Stimulated activated CD4-positive, alpha-beta T cell treated with anti-CD3 and anti-CD28 coated beads, Interleukin-4, amount 100 ng/mL, for 24 hours (primary cell): Measurements from ENCODE around the gene SEC14L5.
"Not testable (repeated sequence)": the region's sequence is repeated elsewhere in the genome, so short reads cannot be mapped to it uniquely, and the experiment has no call there.

ENCODE experiments used
- DNase-seq: peaks from one replicate; pipeline ENCODE4 v3.0.0-alpha.2; 2020

The SEC14L5 gene

DNA sequence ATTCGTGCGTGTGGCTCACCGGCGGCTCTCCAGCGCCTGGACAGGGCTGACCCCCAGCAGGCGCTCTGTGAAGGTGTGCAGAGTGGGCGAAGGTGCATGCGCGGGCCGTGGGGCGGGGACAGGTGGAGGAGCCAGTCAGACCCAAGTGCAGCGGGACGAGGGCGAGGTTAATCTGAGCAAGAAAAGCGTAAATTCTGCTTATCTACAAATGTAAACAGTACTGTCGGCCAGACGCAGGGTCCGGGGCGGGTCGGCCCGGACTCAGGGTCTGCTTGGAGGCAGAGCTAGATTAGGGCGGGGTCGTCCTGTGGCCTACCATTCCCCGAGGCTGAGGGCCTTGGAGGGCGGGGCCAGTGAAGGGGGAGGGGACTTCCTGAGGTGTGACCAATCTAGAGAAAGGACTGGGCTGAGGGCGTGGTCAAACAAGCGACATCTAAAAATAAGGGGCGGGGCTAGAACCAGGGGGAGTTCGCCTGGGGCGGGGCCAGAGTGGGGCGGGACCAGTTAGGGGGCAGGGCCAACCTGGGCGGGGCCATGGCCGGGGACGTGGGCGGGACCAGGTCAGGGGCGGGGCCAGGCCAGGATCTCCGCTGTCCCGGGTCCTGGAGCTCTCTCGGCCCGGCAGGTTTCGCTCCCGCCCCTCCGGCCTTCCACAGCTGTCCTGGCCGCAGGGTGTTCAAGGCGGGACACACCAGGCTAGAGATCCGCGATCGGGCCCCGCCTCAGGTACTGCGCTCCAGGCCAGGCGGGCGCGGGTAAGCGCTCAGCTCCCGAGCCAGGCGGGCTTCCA is at the start of gene SEC14L5:
Gene SEC14L5 (plus strand): TSS at position 611 of the 790 bp plus-strand sequence. CDS start 994 bp downstream, outside the sequence.
- DNase-seq = peak; percentile 91

DNA sequence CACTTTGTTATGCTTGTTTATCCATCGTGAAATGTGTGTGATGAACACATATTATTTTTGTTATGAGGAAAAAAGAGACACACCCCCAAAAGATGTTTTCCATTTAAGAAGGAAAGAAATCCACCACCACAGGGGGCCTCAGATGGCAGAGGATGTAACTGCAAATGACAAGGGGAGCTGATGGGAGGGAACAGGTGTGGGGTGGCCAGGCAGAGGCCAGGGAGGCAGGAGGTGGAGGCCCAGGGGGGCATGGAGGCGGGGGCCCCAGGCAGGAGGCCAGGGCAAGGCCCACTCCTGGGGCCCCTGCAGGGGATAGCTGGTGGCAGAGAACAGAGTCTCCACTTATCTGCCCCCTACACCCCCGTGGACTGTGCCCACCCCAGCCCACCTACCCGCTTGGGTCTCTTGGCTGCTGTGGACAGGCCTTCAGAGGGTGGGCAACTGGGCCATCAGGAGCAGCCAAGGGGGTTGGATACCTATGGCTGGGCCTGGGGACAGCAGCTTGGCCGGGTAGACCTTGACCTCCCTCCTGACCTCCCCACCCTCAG is 49.2 kb upstream of the SEC14L5 start:
- no peak for DNase-seq

DNA sequence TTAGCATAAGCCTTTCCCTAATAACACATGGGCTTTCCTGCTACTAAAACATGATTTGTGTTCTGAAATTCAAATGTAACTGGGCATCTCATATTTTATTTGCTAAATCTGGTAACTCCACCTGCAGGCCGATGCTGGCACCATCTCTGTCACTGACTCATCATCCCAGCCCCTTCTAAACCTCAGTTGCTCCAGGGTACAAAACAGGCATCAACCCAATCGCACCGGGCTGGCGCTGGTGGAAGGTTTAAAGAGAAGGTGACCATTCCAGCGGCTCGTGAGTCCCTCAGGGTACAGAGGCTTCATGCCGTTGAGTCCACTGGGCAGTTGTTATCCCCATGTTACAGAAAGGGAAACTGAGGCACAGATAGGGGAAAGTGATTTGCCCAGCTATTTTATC is 48.3 kb upstream of the SEC14L5 start:
- no peak for DNase-seq

DNA sequence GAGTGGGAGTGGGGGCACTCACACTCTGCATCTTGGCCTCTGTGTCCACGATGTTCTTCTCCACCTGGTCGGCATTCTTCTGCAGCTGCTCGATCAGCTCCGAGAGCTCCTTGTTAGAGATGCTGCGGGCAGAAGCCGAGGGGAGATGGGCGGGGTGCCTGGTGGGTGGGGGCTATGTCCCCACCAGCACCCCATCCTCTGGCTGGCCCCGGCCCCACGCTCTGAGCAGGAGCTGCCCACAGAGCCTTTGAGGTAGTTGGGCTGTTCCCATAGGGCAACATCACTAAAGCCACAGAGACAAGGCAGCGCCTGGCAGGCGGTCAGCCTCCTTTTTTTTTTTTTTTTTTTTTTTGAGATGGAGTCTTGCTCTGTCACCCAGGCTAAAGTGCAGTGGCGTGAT is 47.3 kb upstream of the SEC14L5 start:
- DNase-seq = no peak

DNA sequence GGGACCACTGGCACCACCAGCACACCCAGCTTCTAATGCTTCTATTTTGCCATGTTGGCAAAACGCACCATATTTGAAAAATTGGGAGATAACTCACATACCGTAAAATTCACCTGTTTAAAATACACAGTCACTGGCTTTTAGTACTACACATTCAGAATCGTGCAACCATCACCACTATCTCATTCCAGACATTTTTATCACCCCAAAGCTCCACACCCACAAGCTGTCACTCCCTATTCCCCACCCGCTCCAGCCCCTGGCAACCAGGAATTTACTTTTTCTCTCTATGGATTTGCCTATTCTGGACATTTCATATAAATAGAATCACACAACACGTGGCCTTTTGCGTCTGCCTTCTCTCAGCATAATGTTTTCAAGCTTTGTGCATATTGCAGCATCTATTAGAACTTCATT is 46.2 kb upstream of the SEC14L5 start:
- no peak for DNase-seq

DNA sequence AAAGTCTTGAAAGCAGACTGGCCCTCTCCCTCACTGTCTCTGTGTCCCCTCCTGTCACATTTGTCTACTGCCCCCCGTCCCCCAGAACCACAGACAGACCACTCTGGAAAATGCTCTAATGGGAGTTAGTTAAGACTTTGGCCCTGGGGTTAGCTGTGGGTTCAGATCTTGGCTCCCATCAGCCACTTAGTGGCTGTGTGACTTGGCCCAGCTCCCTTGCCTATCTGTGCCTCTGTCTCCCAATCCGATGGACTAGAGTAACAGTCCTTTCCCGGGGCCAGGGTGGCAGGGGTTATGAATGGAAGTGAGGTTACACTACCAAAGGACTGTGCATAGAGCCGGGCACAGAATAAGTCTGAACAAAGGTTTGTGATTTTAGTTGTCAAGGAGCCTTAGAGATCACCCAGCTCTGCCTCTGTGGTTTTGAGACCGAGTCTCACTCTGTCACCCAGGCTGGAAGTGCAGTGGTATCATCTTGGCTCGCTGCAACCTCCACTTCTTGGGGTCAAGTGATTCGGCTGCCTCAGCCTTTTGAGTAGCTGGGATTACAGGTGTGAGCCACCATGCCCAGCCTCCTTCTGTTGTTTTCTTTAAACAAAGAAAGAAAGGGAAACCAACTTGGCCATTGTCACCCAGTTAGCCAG is 44.9 kb upstream of the SEC14L5 start:
- no peak for DNase-seq

DNA sequence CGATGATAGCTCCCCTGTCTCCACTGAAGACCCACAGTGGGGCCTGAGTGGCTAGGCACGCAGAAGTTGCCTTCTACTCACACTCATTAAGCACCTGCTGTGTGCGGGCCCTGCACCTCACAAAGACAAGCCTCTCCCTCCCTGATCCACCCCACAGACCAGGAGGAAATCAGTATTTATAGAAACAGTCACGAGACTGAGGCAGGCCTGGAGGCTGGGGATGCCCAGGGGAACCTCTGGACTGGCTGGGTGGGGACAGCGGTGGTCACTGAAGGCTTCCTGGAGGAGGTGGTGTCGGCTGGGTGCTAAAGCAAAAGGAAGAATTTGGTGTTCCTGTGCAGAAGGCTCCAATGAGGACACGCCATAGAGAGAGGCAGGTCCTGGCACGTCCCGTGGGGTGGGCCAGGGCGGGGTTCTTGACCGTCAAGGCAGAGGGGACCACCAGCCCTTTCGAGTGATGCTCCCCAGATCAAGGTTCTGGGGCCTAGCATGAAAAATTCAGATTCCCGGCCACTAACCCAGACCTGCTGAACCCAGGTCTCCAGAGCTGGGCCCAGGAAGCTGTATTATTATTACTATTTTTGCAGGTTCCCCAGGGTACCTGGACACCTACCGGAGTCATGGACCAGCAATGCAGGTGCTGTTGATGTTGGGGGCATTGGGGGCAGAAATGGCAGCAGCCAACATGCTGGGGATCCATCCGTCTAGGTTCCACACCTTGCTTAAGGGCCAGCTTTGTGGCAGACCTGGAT is 44.2 kb upstream of the SEC14L5 start:
- DNase-seq = no peak

DNA sequence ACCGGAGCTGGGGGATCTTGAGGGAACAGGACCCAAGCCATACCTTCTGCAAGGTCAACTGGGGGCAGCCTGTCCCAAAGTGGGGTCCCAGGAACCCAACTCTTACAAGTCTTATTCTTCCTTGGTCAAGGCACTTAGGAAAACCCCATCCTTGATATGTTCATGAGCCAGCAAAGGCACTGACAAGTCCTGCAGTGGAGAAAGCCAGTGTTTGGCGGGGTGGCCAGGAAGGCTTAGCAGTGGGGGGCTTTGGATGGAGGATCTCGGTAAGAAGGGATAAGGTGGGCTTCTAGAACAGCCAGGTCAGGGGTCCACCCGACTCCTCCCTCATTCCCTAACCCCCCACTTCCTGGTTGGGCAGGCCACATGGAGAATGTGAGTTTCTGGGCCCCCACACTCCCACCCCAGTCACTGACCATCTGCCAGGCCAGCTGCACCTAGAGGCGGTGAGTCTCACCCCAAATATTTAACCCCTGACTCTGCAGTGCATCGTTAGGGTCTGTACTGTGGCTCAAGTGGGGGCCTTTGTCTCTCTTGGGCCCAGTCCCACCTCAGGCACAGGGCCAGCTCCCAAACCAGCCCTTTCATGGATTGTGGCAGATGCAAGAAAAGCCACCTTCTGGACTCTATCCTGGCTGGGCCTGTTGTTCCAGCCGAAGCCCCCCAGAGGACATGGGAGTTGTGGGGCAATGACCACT is 43.5 kb upstream of the SEC14L5 start:
- DNase-seq = no peak

DNA sequence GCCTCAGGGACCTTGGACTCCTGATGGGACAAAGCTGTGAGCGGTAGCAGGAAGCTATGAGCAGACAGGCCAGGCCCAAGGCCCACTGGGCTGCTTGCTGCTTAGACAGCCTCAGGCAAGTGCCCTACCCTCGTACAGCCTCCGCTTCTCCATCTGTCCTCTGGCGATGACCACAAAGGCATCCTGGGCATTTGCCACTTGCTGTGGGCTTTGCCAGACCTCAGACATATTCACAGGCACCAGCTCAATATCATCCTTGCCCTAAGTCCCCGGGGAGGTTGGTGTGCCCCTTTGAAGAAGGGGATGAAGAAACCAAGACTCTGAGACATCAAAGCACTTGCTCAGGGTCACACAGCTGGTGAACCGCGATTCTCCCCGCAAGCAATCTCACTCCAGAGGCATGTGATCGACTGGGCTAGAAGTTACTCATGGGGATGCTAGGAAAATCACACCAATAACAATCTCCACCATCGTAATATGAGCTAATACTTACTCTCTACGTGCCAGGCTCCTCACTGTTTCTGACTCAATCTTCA is 42.8 kb upstream of the SEC14L5 start:
- no peak for DNase-seq

DNA sequence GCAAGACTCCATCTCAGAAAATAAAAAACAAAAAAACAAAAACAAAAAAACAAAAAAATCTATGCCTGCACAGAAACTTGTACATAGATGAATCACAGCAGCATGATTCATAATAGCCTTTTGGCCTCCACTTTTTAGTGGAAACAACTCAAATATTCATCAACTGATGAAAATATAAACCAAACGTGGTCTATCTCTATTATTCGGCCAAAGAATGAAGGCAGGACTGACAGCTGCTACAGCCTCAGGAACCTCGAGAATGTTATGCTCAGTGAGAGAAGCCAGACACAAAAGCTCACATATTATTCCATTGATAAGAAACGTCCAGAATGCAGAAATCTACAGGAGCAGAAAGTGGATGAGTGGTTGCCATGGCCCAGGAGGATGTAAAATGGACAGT is 41.0 kb upstream of the SEC14L5 start:
- DNase-seq = no peak

DNA sequence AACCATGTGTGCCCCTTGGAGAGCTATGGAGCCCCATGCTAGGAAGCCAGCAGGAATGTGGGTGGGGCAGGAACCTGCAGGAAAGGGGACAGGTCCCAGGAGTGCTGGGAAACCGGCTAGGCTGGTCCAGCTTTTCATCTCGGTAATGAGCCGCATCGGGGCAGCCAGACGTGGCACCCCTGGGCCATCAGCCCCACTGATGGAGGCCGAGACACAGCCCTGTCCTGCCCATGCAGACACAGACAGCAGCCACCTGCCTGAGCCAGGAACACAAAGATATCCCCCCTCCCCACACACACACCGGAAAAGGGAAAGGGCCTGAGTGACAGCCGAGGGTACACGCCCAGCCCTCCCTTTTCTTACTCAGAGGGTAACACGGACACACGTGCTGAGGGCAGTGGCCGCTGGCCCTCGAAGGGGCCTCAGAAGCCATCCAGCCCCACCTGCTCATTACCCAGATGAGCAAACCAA is 39.3 kb upstream of the SEC14L5 start:
- DNase-seq = no peak

DNA sequence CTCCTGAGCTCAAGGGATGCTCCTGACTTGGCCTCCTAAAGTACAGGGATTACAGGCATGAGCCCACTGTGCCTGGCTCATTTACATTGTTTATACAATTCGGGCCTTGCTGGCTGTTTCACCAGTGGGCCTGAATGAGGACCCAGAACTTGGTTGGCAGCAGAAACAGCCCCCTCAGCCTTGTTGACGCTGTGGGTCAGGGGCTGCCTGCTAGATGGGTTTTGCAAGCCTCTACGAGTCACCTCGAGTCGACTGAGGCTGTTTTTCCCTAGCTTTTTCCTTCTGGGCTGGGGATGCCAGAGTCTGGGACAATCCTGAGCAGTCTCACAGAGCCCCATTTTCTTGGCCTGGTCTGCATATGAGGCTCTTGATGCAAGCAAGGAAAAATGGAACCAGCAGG is 37.3 kb upstream of the SEC14L5 start:
- DNase-seq = no peak

DNA sequence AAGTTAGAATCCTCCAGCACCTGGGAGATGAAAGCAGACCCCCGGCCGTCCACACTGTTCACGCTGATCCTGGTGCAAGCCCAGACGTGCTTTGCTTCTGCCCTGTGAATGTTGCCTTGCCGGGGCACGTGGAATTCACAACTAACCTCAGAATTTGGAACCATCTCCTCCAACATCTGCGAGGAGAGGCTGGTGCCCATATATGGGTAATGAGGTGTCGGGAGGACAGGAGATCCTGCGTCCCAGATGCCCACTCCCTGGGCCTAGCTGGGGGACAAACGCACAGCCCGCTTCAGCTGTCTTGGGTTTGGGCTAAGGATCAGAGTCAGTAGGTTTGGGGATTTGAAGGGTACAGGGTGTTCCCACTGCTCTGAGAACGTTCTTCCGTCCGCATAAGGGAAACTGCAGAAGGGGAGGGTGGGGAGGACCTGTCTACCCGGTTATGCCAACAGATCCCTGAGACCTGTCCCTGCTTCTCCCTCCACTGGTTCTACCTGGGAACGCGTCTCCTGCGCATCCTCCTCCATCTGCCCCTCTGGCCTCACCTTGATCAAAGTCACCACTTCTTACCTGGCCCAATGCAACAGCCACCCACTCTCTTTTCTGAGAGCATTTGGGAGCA is 35.3 kb upstream of the SEC14L5 start:
- DNase-seq = no peak

DNA sequence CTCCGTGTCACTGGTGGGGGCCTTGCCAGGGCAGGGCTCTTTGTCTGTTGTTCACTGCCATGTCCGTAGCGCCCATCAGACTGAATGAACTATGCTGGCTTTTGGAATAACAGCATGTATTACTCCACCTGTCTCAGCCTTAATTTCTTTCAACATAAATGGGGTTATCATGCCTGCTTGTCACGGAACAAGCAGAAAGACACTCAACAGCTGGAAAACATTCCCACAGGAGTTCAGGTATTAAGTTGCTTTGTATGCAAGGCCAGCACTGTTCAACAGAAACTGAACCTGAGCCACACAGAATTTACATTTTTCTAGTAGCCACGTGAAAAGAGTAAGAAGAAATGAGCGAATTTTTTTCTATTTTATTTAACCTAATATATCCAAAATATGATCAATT is 34.3 kb upstream of the SEC14L5 start:
- no peak for DNase-seq

DNA sequence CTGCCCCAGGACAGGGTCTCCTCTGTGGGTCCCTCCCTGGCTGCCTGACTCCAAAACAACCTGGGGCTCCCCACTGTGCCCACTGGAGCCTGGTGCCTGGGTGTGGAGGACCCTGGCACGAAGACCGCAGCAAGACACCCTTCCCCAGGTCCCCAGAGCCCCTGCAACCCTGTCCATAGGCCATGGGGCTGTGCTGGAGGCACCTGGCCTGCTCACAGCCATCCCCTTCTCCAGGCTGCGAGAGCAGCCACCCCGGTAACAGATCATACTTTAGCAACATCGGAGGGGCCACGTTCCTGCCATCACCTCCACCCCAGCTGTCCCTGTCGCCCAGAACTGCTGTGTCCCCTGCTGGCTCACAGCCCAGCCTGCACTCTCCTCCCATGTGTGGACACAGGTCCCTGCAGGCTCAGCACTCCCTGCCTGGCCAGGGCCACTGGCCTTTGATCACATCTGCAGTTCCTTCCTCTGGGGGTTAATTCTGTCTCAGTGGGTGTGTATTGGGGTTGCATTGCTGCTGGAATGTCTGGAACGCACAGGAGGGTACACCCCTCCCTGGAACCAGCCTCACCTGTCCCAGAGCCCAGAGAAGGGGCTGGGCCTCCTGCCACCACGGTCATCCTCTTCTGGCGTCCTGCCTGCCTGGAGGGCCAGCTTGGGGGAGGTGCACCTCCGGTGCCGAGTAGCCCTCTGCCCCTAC is 33.4 kb upstream of the SEC14L5 start:
- DNase-seq = no peak

DNA sequence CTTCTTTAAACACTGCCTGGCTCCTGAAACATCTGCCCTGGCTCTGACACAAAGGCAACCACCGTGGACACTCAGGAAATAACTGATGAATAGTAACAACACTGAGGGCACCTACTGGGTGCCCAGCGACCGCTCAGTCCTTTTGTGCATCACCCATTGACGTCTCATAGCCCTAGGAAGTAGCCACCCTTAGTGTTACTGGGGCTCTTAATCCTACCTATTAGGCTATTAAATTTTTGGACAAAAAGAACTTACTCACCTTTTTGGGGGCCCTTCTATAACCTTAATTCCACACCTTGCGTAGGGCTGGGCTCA is 32.9 kb upstream of the SEC14L5 start:
- no peak for DNase-seq

DNA sequence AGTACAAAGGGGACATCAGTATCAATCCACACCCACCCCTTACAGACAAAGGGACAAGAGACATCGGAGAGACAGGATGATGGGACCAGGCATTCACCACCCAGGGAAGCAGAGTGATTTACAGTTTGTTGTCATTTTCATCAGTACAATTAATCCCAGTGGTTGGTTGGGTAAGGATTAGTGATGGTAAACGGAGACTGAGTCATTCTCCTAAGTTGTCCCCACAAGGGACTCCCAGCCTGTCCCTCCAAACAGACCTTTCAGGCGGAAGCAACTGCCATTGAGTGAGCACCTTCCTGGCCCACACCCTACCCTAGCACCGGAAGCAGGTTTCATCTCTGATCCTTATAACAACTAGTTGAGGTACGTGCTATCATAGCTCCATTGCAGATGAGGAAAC is 32.3 kb upstream of the SEC14L5 start:
- no peak for DNase-seq

DNA sequence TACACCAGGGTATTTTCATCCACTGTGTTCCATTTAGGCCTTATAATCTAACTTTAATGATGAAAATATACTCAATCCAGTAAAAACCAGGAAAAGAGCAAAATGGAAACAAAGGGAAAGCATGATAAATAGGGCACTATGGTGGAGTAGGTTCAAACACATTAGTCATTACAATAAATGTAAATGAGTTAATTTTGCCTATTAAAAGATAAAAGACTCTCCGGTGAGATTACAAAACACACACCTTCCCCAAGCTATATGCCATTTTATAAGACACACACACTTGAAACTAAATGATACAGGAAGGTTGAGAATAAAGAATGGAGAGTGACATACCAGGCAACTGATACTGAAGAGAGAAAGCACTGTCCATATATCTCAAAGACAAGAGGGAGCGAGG is 31.2 kb upstream of the SEC14L5 start:
- DNase-seq = no peak

DNA sequence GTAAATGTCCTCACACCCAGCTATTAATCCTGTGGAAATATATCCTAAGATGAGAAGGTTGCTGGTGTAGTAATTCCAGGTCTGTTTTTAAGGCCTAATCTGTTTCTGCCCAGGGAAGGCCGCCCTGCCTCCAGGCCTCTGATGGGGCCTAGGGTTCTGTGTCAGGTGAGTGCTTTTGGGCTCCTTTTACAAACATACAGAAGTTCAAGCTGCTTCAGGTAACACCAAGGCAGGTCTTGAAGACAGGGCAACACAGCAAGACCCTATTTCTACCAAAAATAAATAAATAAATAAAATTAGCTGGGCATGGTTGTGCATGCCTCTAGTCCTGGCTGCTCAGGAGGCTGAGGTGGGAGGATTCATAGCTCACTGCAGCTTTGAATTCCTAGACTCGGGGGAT is 30.5 kb upstream of the SEC14L5 start:
- no peak for DNase-seq

DNA sequence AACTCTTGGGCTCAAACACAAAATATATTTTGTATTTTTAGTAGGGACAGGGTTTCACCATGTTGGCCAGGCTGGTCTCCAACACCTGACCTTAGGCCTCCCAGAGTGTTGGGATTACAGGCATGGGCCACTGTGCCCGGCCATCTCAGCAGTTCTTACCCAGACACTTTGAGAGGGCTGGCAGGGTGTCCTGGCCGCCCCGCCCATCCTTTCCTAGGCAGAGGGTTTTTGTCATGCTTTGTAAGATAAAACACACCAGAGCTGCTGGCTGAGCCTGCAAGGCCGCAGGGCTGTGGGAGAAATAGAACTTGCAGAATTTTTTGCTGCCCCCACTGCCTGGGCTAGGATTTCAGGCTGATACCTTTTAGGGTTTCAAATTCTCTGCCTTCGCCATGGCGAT is 29.9 kb upstream of the SEC14L5 start:
- no peak for DNase-seq

DNA sequence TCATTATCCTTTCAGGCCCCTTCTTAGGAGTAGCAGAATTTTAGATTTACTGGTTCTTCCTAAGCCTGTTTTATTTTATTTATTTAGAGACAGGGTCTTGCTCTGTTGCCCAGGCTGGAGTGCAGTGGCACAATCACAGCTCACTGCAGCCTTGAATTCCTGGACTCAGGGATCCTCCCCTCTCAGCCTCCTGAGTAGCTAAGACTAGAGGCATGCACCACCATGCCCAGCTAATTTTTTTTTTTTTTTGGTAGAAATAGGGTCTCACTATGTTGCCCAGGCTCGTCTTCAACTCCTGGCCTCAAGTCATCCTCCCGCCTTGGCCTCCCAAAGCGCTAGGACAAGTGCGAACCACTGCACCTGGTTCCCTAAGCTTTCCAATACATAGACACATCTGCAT is 28.5 kb upstream of the SEC14L5 start:
- not testable (repeated sequence) for DNase-seq

DNA sequence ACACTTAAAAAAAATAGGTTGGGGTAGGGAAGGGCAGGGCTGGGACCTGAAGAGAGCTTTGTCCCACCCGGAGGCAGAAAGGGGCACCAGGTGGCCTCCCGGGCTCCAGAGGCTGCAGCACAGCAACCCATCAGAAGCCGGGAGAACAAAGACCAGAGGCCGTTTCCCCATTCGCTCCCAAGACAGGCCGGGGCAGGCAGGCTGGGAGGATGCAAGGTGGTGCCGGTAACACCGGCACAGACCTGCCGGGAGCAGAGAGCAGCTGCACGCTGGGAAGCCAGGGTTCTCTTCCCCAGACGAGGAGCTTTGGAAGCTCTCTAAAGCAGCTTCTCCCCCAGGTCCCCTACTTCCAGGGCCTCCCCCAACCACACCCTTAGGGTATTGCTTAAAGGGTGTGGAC is 26.7 kb upstream of the SEC14L5 start:
- no peak for DNase-seq
